SK-N-SH (cell line): ENCODE results near the gene CCDC61. TPM values are rescaled to one million over a fixed set of nuclear protein-coding genes. Genes with fewer than 3 reads are reported as not detected.

Experiments used
- CTCF ChIA-PET: fragments of 300-600, 350-600 bp; formaldehyde crosslinking; extraction: SDS; loops from one replicate; lab custom pipeline; 2021; lab: Yijun Ruan, JAX
- POLR2A ChIA-PET: fragments of 350-600 bp; sonication (Branson Sonifier 250); formaldehyde crosslinking; extraction: SDS; loops from one replicate; lab custom pipeline; 2020; ENCODE audit warnings: antibody characterized with exemption, inconsistent platforms; lab: Yijun Ruan, JAX
- DNase-seq: peaks from one replicate; pipeline ENCODE4 v3.0.0; 2012
- H2AFZ ChIP-seq: fragments of 200-600 bp; sonication (generic); 2 replicates; pipeline ENCODE4 v1.8.1; 2016; ENCODE audit warnings: antibody characterized with exemption, mild to moderate bottlenecking, low read depth
- H3F3A ChIP-seq: fragments of 200-600 bp; sonication (generic); replicated peaks from 2 replicates; pipeline ENCODE3; 2016; ENCODE audit warnings: antibody characterized with exemption, mild to moderate bottlenecking; ENCODE audit not compliant: insufficient read depth
- H3K27ac ChIP-seq, 2 experiments: fragments of 200-500 bp in 1 of 2; fragments of 200-600 bp in 1 of 2; sonication (Bioruptor generic) in 1 of 2; sonication (generic), shearing (Covaris generic) in 1 of 2; 2 replicates each; pipeline versions ENCODE4 v1.5.1 to v1.6.1; 2014 to 2016; ENCODE audit warnings: low read depth in 2 of 2, inconsistent platforms in 1 of 2, low read length in 1 of 2, mild to moderate bottlenecking in 1 of 2, mixed read lengths in 1 of 2
- H3K27me3 ChIP-seq: fragments of 200-600 bp; sonication (generic), shearing (Covaris generic); 2 replicates; pipeline ENCODE4 v1.6.1; 2016; ENCODE audit warnings: mixed run types; ENCODE audit not compliant: insufficient read depth
- H3K36me3 ChIP-seq, 2 experiments: fragments of 200-500 bp in 1 of 2; fragments of 200-600 bp in 1 of 2; sonication (Bioruptor generic) in 1 of 2; sonication (generic) in 1 of 2; replicated peaks in 1 of 2; 2 replicates each; pipeline versions ENCODE3 to v1.5.1; 2014 to 2016; ENCODE audit warnings: low read length in 1 of 2, mild to moderate bottlenecking in 1 of 2; ENCODE audit not compliant: insufficient read depth in 2 of 2, control insufficient read depth in 1 of 2
- H3K4me1 ChIP-seq, 2 experiments: fragments of 200-500 bp in 1 of 2; fragments of 200-600 bp in 1 of 2; sonication (Bioruptor generic) in 1 of 2; sonication (generic), shearing (Covaris generic) in 1 of 2; 2 replicates each; pipeline versions ENCODE4 v1.5.1 to v1.6.1; 2014 to 2016; ENCODE audit warnings: low read depth in 1 of 2, low read length in 1 of 2, mixed run types in 1 of 2; ENCODE audit not compliant: insufficient read depth in 2 of 2, control insufficient read depth in 1 of 2
- H3K4me2 ChIP-seq: fragments of 200-600 bp; sonication (generic), shearing (Covaris generic); 2 replicates; pipeline ENCODE4 v1.6.1; 2017; ENCODE audit warnings: mixed run types
- H3K4me3 ChIP-seq, 2 experiments: fragments of 200-500 bp in 1 of 2; fragments of 200-600 bp in 1 of 2; sonication (Bioruptor generic) in 1 of 2; sonication (generic), shearing (Covaris generic) in 1 of 2; 2 replicates each; pipeline versions ENCODE4 v1.5.1 to v1.8.1; 2014 to 2016; ENCODE audit warnings: low read depth in 2 of 2, inconsistent platforms in 1 of 2, low read length in 1 of 2, mild to moderate bottlenecking in 1 of 2, mixed read lengths in 1 of 2, moderate library complexity in 1 of 2
- H3K79me2 ChIP-seq: fragments of 200-600 bp; sonication (generic); 2 replicates; pipeline ENCODE4 v1.8.1; 2017; ENCODE audit warnings: mild to moderate bottlenecking; ENCODE audit not compliant: insufficient read depth
- H3K9ac ChIP-seq: fragments of 200-600 bp; sonication (generic); 2 replicates; pipeline ENCODE4 v1.6.1; 2017; ENCODE audit warnings: mixed run types
- H3K9me2 ChIP-seq: fragments of 200-600 bp; sonication (generic); 2 replicates; pipeline ENCODE4 v1.6.1; 2017; ENCODE audit warnings: mixed run types
- H3K9me3 ChIP-seq: fragments of 200-600 bp; sonication (generic); 2 replicates; pipeline ENCODE4 v1.6.1; 2017; ENCODE audit warnings: mixed run types, mild to moderate bottlenecking, moderate library complexity
- H4K20me1 ChIP-seq: fragments of 200-600 bp; sonication (generic); 2 replicates; pipeline ENCODE4 v1.6.1; 2017; ENCODE audit warnings: mild to moderate bottlenecking, mixed run types; ENCODE audit not compliant: insufficient read depth
- EP300 ChIP-seq, 2 experiments: IDR thresholded peaks; 2 replicates each; pipeline versions ENCODE4 v1.4.0 to v1.6.1; 2012; ENCODE audit warnings: borderline replicate concordance in 1 of 2, low read depth in 1 of 2, low read length in 1 of 2
- FOXJ3 ChIP-seq: sonication (generic); formaldehyde crosslinking; IDR thresholded peaks from 2 replicates; pipeline ENCODE4 v1.5.1; 2020; ENCODE audit warnings: mild to moderate bottlenecking, missing genetic modification reagents
- FOXM1 ChIP-seq: IDR thresholded peaks from 2 replicates; pipeline ENCODE4 v1.4.0; 2012; ENCODE audit warnings: low read depth, mild to moderate bottlenecking
- GABPA ChIP-seq: IDR thresholded peaks from 2 replicates; pipeline ENCODE4 v1.4.0; 2012; ENCODE audit warnings: low read depth, mild to moderate bottlenecking
- MXI1 ChIP-seq: IDR thresholded peaks from 2 replicates; pipeline ENCODE4 v1.6.1; 2012; ENCODE audit warnings: mild to moderate bottlenecking, low read depth, low read length, improper control_type of control experiment
- POLR2AphosphoS5 ChIP-seq: IDR thresholded peaks from 2 replicates; pipeline ENCODE4 v1.6.1; 2012; ENCODE audit warnings: low read depth, low read length
- RAD21 ChIP-seq: IDR thresholded peaks from 2 replicates; pipeline ENCODE4 v1.6.1; 2012; ENCODE audit warnings: mild to moderate bottlenecking, low read length
- RCOR1 ChIP-seq: fragments of 150-350 bp; IDR thresholded peaks from 2 replicates; pipeline ENCODE4 v1.6.1; 2017; ENCODE audit warnings: antibody characterized with exemption, low read length
- SIN3A ChIP-seq: IDR thresholded peaks from 2 replicates; pipeline ENCODE4 v1.6.1; 2012; ENCODE audit warnings: low read depth, mild to moderate bottlenecking, low read length, moderate library complexity, borderline replicate concordance
- TCF12 ChIP-seq: IDR thresholded peaks from 2 replicates; pipeline ENCODE4 v1.4.0; 2012
- TEAD4 ChIP-seq: IDR thresholded peaks from 2 replicates; pipeline ENCODE4 v1.4.0; 2012; ENCODE audit warnings: mild to moderate bottlenecking, borderline replicate concordance; ENCODE audit not compliant: insufficient read depth
- USF1 ChIP-seq: IDR thresholded peaks from 2 replicates; pipeline ENCODE4 v1.4.0; 2012; ENCODE audit warnings: low read depth, borderline replicate concordance
- USF2 ChIP-seq: fragments of 150-350 bp; IDR thresholded peaks from 2 replicates; pipeline ENCODE4 v1.6.1; 2017; ENCODE audit warnings: antibody characterized with exemption, low read length, low read depth, borderline replicate concordance
- YY1 ChIP-seq: IDR thresholded peaks from 2 replicates; pipeline ENCODE4 v1.4.0; 2012; ENCODE audit warnings: low read depth, mild to moderate bottlenecking
- WGBS: methylation state at CpG from one replicate; pipeline ENCODE4 v1.1.6; 2017; ENCODE audit warnings: low lambda C conversion rate; 5-methylcytosine and 5-hydroxymethylcytosine counted together
- polyA plus RNA-seq, 3 experiments: library from polyadenylated mRNA; depleted of rRNA; stranded (reverse); fragments of >200 nt; gene quantifications; 2 replicates each; pipeline ENCODE4 v1.2.3, GENCODE V29; 2012
- TF ChIP-seq, protein P1 (sequence below): fragments of 150-350 bp; IDR thresholded peaks from 2 replicates; pipeline ENCODE4 v1.6.1; 2016; ENCODE audit warnings: mild to moderate bottlenecking, low read depth, low read length
- TF ChIP-seq, protein P2 (sequence below): IDR thresholded peaks from 2 replicates; pipeline ENCODE4; 2012

Gene CCDC61
- polyA plus RNA-seq, 1 of the 3 experiments (the other 2 are of a cell fraction) = 6.8 TPM

- no peak overlapping the region for H3K9ac ChIP-seq
- TF ChIP-seq, protein P1, sequence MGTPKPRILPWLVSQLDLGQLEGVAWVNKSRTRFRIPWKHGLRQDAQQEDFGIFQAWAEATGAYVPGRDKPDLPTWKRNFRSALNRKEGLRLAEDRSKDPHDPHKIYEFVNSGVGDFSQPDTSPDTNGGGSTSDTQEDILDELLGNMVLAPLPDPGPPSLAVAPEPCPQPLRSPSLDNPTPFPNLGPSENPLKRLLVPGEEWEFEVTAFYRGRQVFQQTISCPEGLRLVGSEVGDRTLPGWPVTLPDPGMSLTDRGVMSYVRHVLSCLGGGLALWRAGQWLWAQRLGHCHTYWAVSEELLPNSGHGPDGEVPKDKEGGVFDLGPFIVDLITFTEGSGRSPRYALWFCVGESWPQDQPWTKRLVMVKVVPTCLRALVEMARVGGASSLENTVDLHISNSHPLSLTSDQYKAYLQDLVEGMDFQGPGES = no peak
- no peak for TF ChIP-seq FOXJ3 (CRISPR knock-in tag)
- TF ChIP-seq, all 33 proteins: peak for 0
- Histone ChIP-seq H3K4me1 (peaks cover 0 to 9% of the 10 kb centered on the region in 2 experiments; a peak in 1 of 4 replicates), H4K20me1 (no peaks in the 10 kb centered on the region), H3K9me2 (no peaks in the 10 kb centered on the region), H3K4me3 (no peak overlapping the region), H3K9me3 (no peaks in the 10 kb centered on the region), H3K4me2 (no peak overlapping the region), H3K36me3 (no peaks in the 10 kb centered on the region), H3F3A (peaks cover 8% of the 10 kb centered on the region), H3K79me2 (no peaks in the 10 kb centered on the region), H3K27me3 (no peaks in the 10 kb centered on the region; the same call in 1 of the 2 replicates), H3K27ac (no peak overlapping the region), H2AFZ (no peak overlapping the region)
- 64% methylated on average over 13 of the region's 14 CpGs for WGBS
- DNase-seq = no peak
- ChIA-PET CTCF (interaction anchor here (1.1 kb wide), 1 partner anchor 23 kb away, joined by 3 read pairs; no protein-coding TSS in a partner anchor), POLR2A (no interaction called here)
Observed at GRCh38 chr19:45976178-45976577, 19.1 kb upstream of the CCDC61 start.

DNA sequence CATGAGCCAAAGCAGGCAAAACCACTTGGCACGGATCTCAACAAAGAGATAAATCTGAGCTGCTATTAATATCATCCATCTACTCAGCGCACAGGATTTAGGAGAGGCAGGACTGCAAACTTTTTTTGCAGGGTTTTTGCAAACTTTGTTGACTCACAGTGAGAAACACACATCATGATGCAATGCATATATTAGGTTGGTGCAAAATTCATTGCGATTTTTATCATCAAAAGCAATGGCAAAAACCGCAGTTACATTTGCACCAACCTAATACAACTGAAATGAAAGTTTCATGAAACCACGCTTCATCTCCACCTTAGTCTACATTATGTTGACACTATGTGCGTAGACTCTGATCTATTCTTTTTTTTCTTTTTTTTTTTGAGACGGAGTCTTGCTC is 17.1 kb upstream of the CCDC61 start:
- TF ChIP-seq SIN3A (no peak), YY1 (no peak), GABPA (no peak), RAD21 (no peak), MXI1 (no peak), RCOR1 (no peak), USF2 (no peak), TCF12 (no peak), FOXM1 (no peak), POLR2AphosphoS5 (no peak), EP300 (IDR thresholded peaks at IDR 0.05; ENCODE audit: borderline replicate concordance in 1 of 2, low read depth in 1 of 2, low read length in 1 of 2) (no peak), USF1 (no peak), TEAD4 (no peak)
- TF ChIP-seq, protein P2, sequence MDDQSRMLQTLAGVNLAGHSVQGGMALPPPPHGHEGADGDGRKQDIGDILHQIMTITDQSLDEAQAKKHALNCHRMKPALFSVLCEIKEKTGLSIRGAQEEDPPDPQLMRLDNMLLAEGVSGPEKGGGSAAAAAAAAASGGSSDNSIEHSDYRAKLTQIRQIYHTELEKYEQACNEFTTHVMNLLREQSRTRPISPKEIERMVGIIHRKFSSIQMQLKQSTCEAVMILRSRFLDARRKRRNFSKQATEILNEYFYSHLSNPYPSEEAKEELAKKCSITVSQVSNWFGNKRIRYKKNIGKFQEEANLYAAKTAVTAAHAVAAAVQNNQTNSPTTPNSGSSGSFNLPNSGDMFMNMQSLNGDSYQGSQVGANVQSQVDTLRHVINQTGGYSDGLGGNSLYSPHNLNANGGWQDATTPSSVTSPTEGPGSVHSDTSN = no peak
- WGBS = 77% methylated on average over 7 of the region's 7 CpGs

More for the DNA sequence above, 17.1 kb upstream of the CCDC61 start:
- H4K20me1 ChIP-seq = no peaks in the 10 kb centered on the region
- H3F3A ChIP-seq = peaks cover 8% of the 10 kb centered on the region
- H3K79me2 ChIP-seq = no peaks in the 10 kb centered on the region
- no peaks in the 10 kb centered on the region for H3K9me2 ChIP-seq
- H3K4me3 ChIP-seq = no peak overlapping the region
- H3K4me2 ChIP-seq = no peak overlapping the region
- H3K27me3 ChIP-seq = no peaks in the 10 kb centered on the region; the same call in 1 of the 2 replicates
- no peak overlapping the region for H3K27ac ChIP-seq
- CTCF ChIA-PET = no interaction called here
- no peaks in the 10 kb centered on the region for H3K9me3 ChIP-seq
- H2AFZ ChIP-seq = no peak overlapping the region
- H3K4me1 ChIP-seq = no peaks in the 10 kb centered on the region
- DNase-seq = no peak
- no peaks in the 10 kb centered on the region for H3K36me3 ChIP-seq
- POLR2A ChIA-PET = no interaction called here
- H3K9ac ChIP-seq = no peak overlapping the region
